Measurements from ENCODE around the gene CCDC15.

CCDC15 gene

GRCh38 chr11:125078516-125079140 lies 124.6 kb downstream of the CCDC15 start:
- no peak overlapping the region for H3K4me3 ChIP-seq (ENCODE audit: low read length)
- no peak for TF ChIP-seq CTCF (conservative IDR thresholded peaks at IDR 0.05; ENCODE audit: low read length)
- DNase-seq (ENCODE audit: low read depth): no peak

GRCh38 chr11:125079151-125079877 lies 125.3 kb downstream of the CCDC15 start:
- no peak overlapping the region for H3K4me3 ChIP-seq (ENCODE audit: low read length)
- no peak for TF ChIP-seq CTCF (conservative IDR thresholded peaks at IDR 0.05; ENCODE audit: low read length)
- no peak for DNase-seq (ENCODE audit: low read depth)

GRCh38 chr11:125079878-125080530 lies 126.0 kb downstream of the CCDC15 start:
- no peak for TF ChIP-seq CTCF (conservative IDR thresholded peaks at IDR 0.05; ENCODE audit: low read length)
- DNase-seq (ENCODE audit: low read depth): no peak
- no peak overlapping the region for H3K4me3 ChIP-seq (ENCODE audit: low read length)

GRCh38 chr11:125080531-125080911 lies 126.5 kb downstream of the CCDC15 start:
- no peak for TF ChIP-seq CTCF (conservative IDR thresholded peaks at IDR 0.05; ENCODE audit: low read length)
- no peak for DNase-seq (ENCODE audit: low read depth)

GRCh38 chr11:125081098-125081798 lies 127.2 kb downstream of the CCDC15 start:
- H3K4me3 ChIP-seq (ENCODE audit: low read length): no peak overlapping the region
- DNase-seq (ENCODE audit: low read depth): no peak
- TF ChIP-seq CTCF (conservative IDR thresholded peaks at IDR 0.05; ENCODE audit: low read length): no peak

More at GRCh38 chr11:125080531-125080911, 126.5 kb downstream of the CCDC15 start:
- no peak overlapping the region for H3K4me3 ChIP-seq (ENCODE audit: low read length)

- no peak overlapping the region for H3K4me3 ChIP-seq (ENCODE audit: low read length)
- no peak for TF ChIP-seq CTCF (conservative IDR thresholded peaks at IDR 0.05; ENCODE audit: low read length)
- DNase-seq (ENCODE audit: low read depth): no peak
These were observed 128.0 kb downstream of the CCDC15 start for GRCh38 chr11:125082040-125082439.

All from AG10803 (cell line).